B cell (primary cell): ENCODE measurements around the gene MEG3. TPM values are rescaled to one million over a fixed set of nuclear protein-coding genes. Genes with fewer than 3 reads are reported as not detected.

Source experiments
- ATAC-seq: fragments of 200-7000 bp; cut with Tn5 transposase; one replicate; pipeline ENCODE4 v1.10.0; 2021; ENCODE audit warnings: low read depth, mild to moderate bottlenecking, moderate number of reproducible peaks, moderate library complexity
- CTCF ChIA-PET: fragments of 350-600 bp; sonication (Branson Sonifier 250); formaldehyde crosslinking; loops from one replicate; lab custom pipeline; 2021; ENCODE audit warnings: antibody characterized with exemption, inconsistent platforms; lab: Charles Lee
- POLR2A ChIA-PET: fragments of 350-600 bp; sonication (Branson Sonifier 250); formaldehyde crosslinking; loops from one replicate; lab custom pipeline; 2021; ENCODE audit warnings: antibody characterized with exemption; lab: Charles Lee
- DNase-seq: peaks from one replicate; pipeline ENCODE4 v3.0.0; 2013
- H2AFZ ChIP-seq: 2 replicates; pipeline ENCODE4 v1.6.1; 2012; ENCODE audit warnings: mild to moderate bottlenecking, low read depth, low read length; ENCODE audit not compliant: insufficient read depth, poor library complexity, severe bottlenecking
- H3K27ac ChIP-seq, 2 donors: 1 replicate in 1 of 2; 2 replicates in 1 of 2; pipeline ENCODE4 v1.5.1; 2012 to 2013; ENCODE audit warnings: low read length in 2 of 2, mild to moderate bottlenecking in 2 of 2, moderate library complexity in 1 of 2
- H3K27me3 ChIP-seq, 4 experiments: fragments of 200-600 bp in 1 of 4; sonication (generic) in 1 of 4; replicated peaks in 1 of 4; 1 replicate in 2 of 4; 2 replicates in 2 of 4; pipeline versions ENCODE4 v1.6.1 to v1.7.0; 2013 to 2016; ENCODE audit warnings: low read length in 3 of 4, mild to moderate bottlenecking in 2 of 4, mixed read lengths in 1 of 4, moderate library complexity in 1 of 4; ENCODE audit not compliant: insufficient read depth in 4 of 4, control insufficient read depth in 3 of 4; ENCODE audit errors: control extremely low read depth in 1 of 4
- H3K36me3 ChIP-seq, 2 experiments: replicated peaks in 1 of 2; 1 replicate in 1 of 2; 2 replicates in 1 of 2; pipeline versions ENCODE4 v1.6.1 to v1.7.1; 2013; ENCODE audit warnings: low read length in 1 of 2; ENCODE audit not compliant: insufficient read depth in 2 of 2, control insufficient read depth in 1 of 2; ENCODE audit errors: control extremely low read depth in 1 of 2, extremely low read depth in 1 of 2
- H3K4me1 ChIP-seq, 2 donors: fragments of 200-600 bp in 1 of 2; sonication (generic) in 1 of 2; 1 replicate in 1 of 2; 2 replicates in 1 of 2; pipeline versions ENCODE4 v1.5.1 to v1.6.1; 2013 to 2017; ENCODE audit warnings: low read length in 2 of 2; ENCODE audit not compliant: control insufficient read depth in 2 of 2, insufficient read depth in 2 of 2
- H3K4me2 ChIP-seq: replicated peaks from 2 replicates; pipeline ENCODE3; 2012; ENCODE audit warnings: mild to moderate bottlenecking, low read depth, low read length; ENCODE audit not compliant: poor library complexity, severe bottlenecking
- H3K4me3 ChIP-seq, 5 experiments: fragments of 200-600 bp in 1 of 5; sonication (generic) in 1 of 5; 1 replicate in 3 of 5; 2 replicates in 2 of 5; pipeline versions ENCODE4 v1.5.1 to v1.7.0; 2011 to 2016; ENCODE audit warnings: low read length in 4 of 5, mild to moderate bottlenecking in 4 of 5, low read depth in 2 of 5, control low read depth in 1 of 5, moderate library complexity in 1 of 5; ENCODE audit not compliant: insufficient read depth in 1 of 5; ENCODE audit errors: control extremely low read depth in 1 of 5, extremely low read depth in 1 of 5
- H3K79me2 ChIP-seq: fragments of 200-600 bp; sonication (generic); one replicate; pipeline ENCODE4 v1.6.0; 2016; ENCODE audit warnings: low read length; ENCODE audit not compliant: control insufficient read depth, insufficient read depth
- H3K9ac ChIP-seq: fragments of 200-600 bp; sonication (generic); 2 replicates; pipeline ENCODE4 v1.6.1; 2017; ENCODE audit warnings: mild to moderate bottlenecking, low read length, moderate library complexity
- H3K9me3 ChIP-seq, 3 donors: one replicate each; pipeline versions ENCODE4 v1.6.1 to v1.7.1; 2013; ENCODE audit warnings: low read length in 2 of 3; ENCODE audit not compliant: control insufficient read depth in 2 of 3, insufficient read depth in 1 of 3; ENCODE audit errors: control extremely low read depth in 1 of 3
- H4K20me1 ChIP-seq: 2 replicates; pipeline ENCODE4 v1.6.0; 2012; ENCODE audit warnings: mild to moderate bottlenecking, low read length; ENCODE audit not compliant: insufficient read depth, control insufficient read depth, poor library complexity, severe bottlenecking
- H3K27ac Mint-ChIP-seq: one replicate; pipeline ENCODE4 v1.8.0; 2021; ENCODE audit warnings: mixed read lengths
- H3K27me3 Mint-ChIP-seq: one replicate; pipeline ENCODE4 v1.8.0; 2021; ENCODE audit warnings: mixed read lengths
- H3K4me1 Mint-ChIP-seq: one replicate; pipeline ENCODE4 v1.8.0; 2021; ENCODE audit warnings: mixed read lengths
- H3K4me3 Mint-ChIP-seq: one replicate; pipeline ENCODE4 v1.8.0; 2021; ENCODE audit warnings: mixed read lengths
- H3K9me3 Mint-ChIP-seq: one replicate; pipeline ENCODE4 v1.8.0; 2022; ENCODE audit warnings: mixed read lengths; ENCODE audit not compliant: insufficient read depth
- CTCF ChIP-seq: fragments of 200-600 bp; IDR thresholded peaks from one replicate; pipeline ENCODE4 v1.8.0; 2022; ENCODE audit warnings: antibody characterized with exemption, mild to moderate bottlenecking
- EZH2 ChIP-seq: IDR thresholded peaks from 2 replicates; pipeline ENCODE4 v1.6.1; 2012; ENCODE audit warnings: borderline replicate concordance, low read depth, mild to moderate bottlenecking, moderate library complexity, low read length; ENCODE audit not compliant: insufficient read depth, poor library complexity, severe bottlenecking
- WGBS: methylation state at CpG from one replicate; pipeline ENCODE4 v1.1.5; 2013; ENCODE audit warnings: missing lambda C conversion rate; ENCODE audit not compliant: insufficient coverage; 5-methylcytosine and 5-hydroxymethylcytosine counted together
- intact Hi-C: fragments of 100-400 bp; cut with micrococcal nuclease; formaldehyde crosslinking; loops from one replicate; pipeline ENCODE4 v1.10.0; 2022
- polyA plus RNA-seq: library from polyadenylated mRNA; depleted of rRNA; stranded (reverse); fragments of >200 nt; gene quantifications from 2 replicates; pipeline ENCODE4 v1.2.3, GENCODE V29; 2012
- total RNA-seq, 2 donors: library from RNA; stranded (reverse); fragments of 120-200 nt in 1 of 2; gene quantifications; 1 replicate in 1 of 2; 2 replicates in 1 of 2; pipeline versions ENCODE4 v1.2.3 to v1.2.4, GENCODE V29; 2013 to 2022

The MEG3 gene
- total and polyA plus RNA-seq, 2 donors (not counting 1 experiment from before 2014, with no cell fraction given) = 0.13 TPM; not detected in 1

GRCh38 chr14:100845341-100845740 lies 19.4 kb downstream of the MEG3 start:
- Histone ChIP-seq H3K9ac (no peak overlapping the region), H4K20me1 (no peaks in the 10 kb centered on the region), H3K27ac (no peak overlapping the region), H3K79me2 (no peaks in the 10 kb centered on the region), H3K27me3 (no peaks in the 10 kb centered on the region), H3K4me2 (no peak overlapping the region), H2AFZ (no peak overlapping the region), H3K9me3 (peaks cover 0 to 2% (median 0%) of the 10 kb centered on the region in 3 donors), H3K4me1 (peaks cover 0 to 8% of the 10 kb centered on the region in 2 donors), H3K36me3 (no peaks in the 10 kb centered on the region), H3K4me3 (no peak overlapping the region)
- H3K27ac Mint-ChIP-seq = no peak overlapping the region
- H3K27me3 Mint-ChIP-seq = peaks cover 7% of the 10 kb centered on the region
- TF ChIP-seq EZH2 = no peak
- no peak for TF ChIP-seq CTCF
- no peaks in the 10 kb centered on the region for H3K4me1 Mint-ChIP-seq
- ATAC-seq (no peak), DNase-seq (no peak)
- intact Hi-C loops = no loop called here
- H3K4me3 Mint-ChIP-seq = no peak overlapping the region
- ChIA-PET POLR2A (no interaction called here), CTCF (no interaction called here)
- 89% methylated on average over 16 of the region's 17 CpGs for WGBS
- H3K9me3 Mint-ChIP-seq = no peaks in the 10 kb centered on the region

- no peak for TF ChIP-seq EZH2
- no peak for TF ChIP-seq CTCF
- ATAC-seq (no peak), DNase-seq (no peak)
- POLR2A ChIA-PET = no interaction called here
- intact Hi-C loops = no loop called here
- WGBS = 90% methylated on average over 6 of the region's 8 CpGs
- Histone ChIP-seq H3K9ac (no peak overlapping the region), H3K4me2 (no peak overlapping the region), H4K20me1 (no peaks in the 10 kb centered on the region), H3K79me2 (no peaks in the 10 kb centered on the region), H3K4me1 (peaks cover 0 to 8% of the 10 kb centered on the region in 2 donors), H3K27me3 (no peaks in the 10 kb centered on the region), H3K27ac (no peak overlapping the region), H3K4me3 (no peak overlapping the region), H2AFZ (no peak overlapping the region), H3K9me3 (peaks cover 0 to 2% (median 0%) of the 10 kb centered on the region in 3 donors), H3K36me3 (no peaks in the 10 kb centered on the region)
- Mint-ChIP-seq H3K4me3 (no peak overlapping the region), H3K9me3 (no peaks in the 10 kb centered on the region), H3K27me3 (peaks cover 7% of the 10 kb centered on the region), H3K4me1 (no peaks in the 10 kb centered on the region), H3K27ac (no peak overlapping the region)
- CTCF ChIA-PET = no interaction called here
These were observed 20.5 kb downstream of the MEG3 start for GRCh38 chr14:100846309-100846859.
